Testis (tissue), 2 donors: Measurements from ENCODE around the gene CPA4.

Source experiments
- CTCF ChIP-seq, 3 experiments: fragments of 450-650 bp in 2 of 3; fragments of 200-600 bp in 1 of 3; sonication (generic) in 1 of 3; IDR thresholded peaks; one replicate each; pipeline ENCODE4 v1.5.1; 2016 to 2019; ENCODE audit warnings: antibody characterized with exemption in 3 of 3, mild to moderate bottlenecking in 2 of 3, moderate library complexity in 1 of 3
- POLR2A ChIP-seq: fragments of 450-650 bp; IDR thresholded peaks from one replicate; pipeline ENCODE4 v1.6.1; 2017; ENCODE audit warnings: antibody characterized with exemption, mild to moderate bottlenecking, moderate library complexity

- no peak for TF ChIP-seq CTCF (IDR thresholded peaks at IDR 0.05)
- TF ChIP-seq POLR2A = no peak
Measured at GRCh38 chr7:130324306-130324943, 31.5 kb downstream of the CPA4 start.
